CD4-positive, alpha-beta memory T cell (primary cell): Measurements from ENCODE around the gene PNKD. TPM values are rescaled to one million over a fixed set of nuclear protein-coding genes. Genes with fewer than 3 reads are reported as not detected.

ENCODE experiments used
- CTCF ChIA-PET: fragments of 350-600 bp; sonication (Branson Sonifier 250); formaldehyde crosslinking; loops from one replicate; lab custom pipeline; 2021; ENCODE audit warnings: inconsistent platforms; ENCODE audit not compliant: partially characterized antibody; lab: Charles Lee
- POLR2A ChIA-PET: fragments of 350-600 bp; sonication (Branson Sonifier 250); formaldehyde crosslinking; loops from one replicate; lab custom pipeline; 2021; ENCODE audit not compliant: partially characterized antibody; lab: Charles Lee
- DNase-seq, 5 donors: peaks; one replicate each; pipeline versions ENCODE4 v3.0.0 to v3.0.0-alpha.2; 2020 to 2022; ENCODE audit warnings: mixed read lengths in 1 of 5
- H3K27ac ChIP-seq: one replicate; pipeline ENCODE4 v1.7.0; 2013; ENCODE audit warnings: low read depth, low read length
- H3K27me3 ChIP-seq: 2 replicates; pipeline ENCODE4 v1.7.0; 2013; ENCODE audit warnings: mild to moderate bottlenecking, low read length, moderate library complexity; ENCODE audit not compliant: insufficient read depth
- H3K36me3 ChIP-seq: 2 replicates; pipeline ENCODE4 v1.7.0; 2013; ENCODE audit warnings: mild to moderate bottlenecking, low read length, moderate library complexity; ENCODE audit not compliant: insufficient read depth
- H3K4me1 ChIP-seq: 2 replicates; pipeline ENCODE4 v1.7.0; 2013; ENCODE audit warnings: mild to moderate bottlenecking, low read length, moderate library complexity; ENCODE audit not compliant: insufficient read depth
- H3K4me3 ChIP-seq, 2 donors: one replicate each; pipeline ENCODE4 v1.7.0; 2013; ENCODE audit warnings: low read length in 2 of 2, mild to moderate bottlenecking in 1 of 2
- H3K9me3 ChIP-seq, 2 donors: one replicate each; pipeline ENCODE4 v1.7.0; 2013; ENCODE audit warnings: low read length in 2 of 2, control low read depth in 1 of 2; ENCODE audit not compliant: control insufficient read depth in 1 of 2
- H3K27ac Mint-ChIP-seq, 7 donors: one replicate each; pipeline ENCODE4 v1.8.0; 2020 to 2021; ENCODE audit warnings: mixed read lengths in 7 of 7, mild to moderate bottlenecking in 6 of 7, inconsistent platforms in 3 of 7, moderate library complexity in 3 of 7
- H3K27me3 Mint-ChIP-seq, 2 donors: one replicate each; pipeline ENCODE4 v1.8.0; 2020 to 2021; ENCODE audit warnings: mixed read lengths in 2 of 2
- H3K36me3 Mint-ChIP-seq, 2 donors: one replicate each; pipeline ENCODE4 v1.8.0; 2020 to 2021; ENCODE audit warnings: mixed read lengths in 2 of 2, inconsistent platforms in 1 of 2, mild to moderate bottlenecking in 1 of 2
- H3K4me1 Mint-ChIP-seq, 4 donors: one replicate each; pipeline ENCODE4 v1.8.0; 2020 to 2021; ENCODE audit warnings: mixed read lengths in 4 of 4, mild to moderate bottlenecking in 1 of 4
- H3K4me3 Mint-ChIP-seq, 8 donors: one replicate each; pipeline ENCODE4 v1.8.0; 2020 to 2021; ENCODE audit warnings: mixed read lengths in 8 of 8, mild to moderate bottlenecking in 7 of 8, moderate library complexity in 6 of 8, inconsistent platforms in 3 of 8
- H3K9me3 Mint-ChIP-seq, 8 donors: one replicate each; pipeline ENCODE4 v1.8.0; 2020 to 2021; ENCODE audit warnings: mixed read lengths in 8 of 8, mild to moderate bottlenecking in 5 of 8, inconsistent platforms in 3 of 8, moderate library complexity in 1 of 8
- intact Hi-C: fragments of 100-400 bp; cut with micrococcal nuclease; formaldehyde crosslinking; loops from one replicate; pipeline ENCODE4 v1.15.1; 2023
- polyA plus RNA-seq, 2 donors: library from polyadenylated mRNA; unstranded; fragments of 300-500 nt; fragmentation: Illumina TruSeq; gene quantifications; one replicate each; pipeline ENCODE4 v1.2.3, GENCODE V29; 2021
- total RNA-seq, 2 experiments: library from RNA; stranded (reverse); gene quantifications; one replicate each; pipeline ENCODE4 v1.2.3, GENCODE V29; 2021

The PNKD gene
- total and polyA plus RNA-seq, 4 experiments from 2014 or later = 31.1 to 101 (median 59.0) TPM

DNA sequence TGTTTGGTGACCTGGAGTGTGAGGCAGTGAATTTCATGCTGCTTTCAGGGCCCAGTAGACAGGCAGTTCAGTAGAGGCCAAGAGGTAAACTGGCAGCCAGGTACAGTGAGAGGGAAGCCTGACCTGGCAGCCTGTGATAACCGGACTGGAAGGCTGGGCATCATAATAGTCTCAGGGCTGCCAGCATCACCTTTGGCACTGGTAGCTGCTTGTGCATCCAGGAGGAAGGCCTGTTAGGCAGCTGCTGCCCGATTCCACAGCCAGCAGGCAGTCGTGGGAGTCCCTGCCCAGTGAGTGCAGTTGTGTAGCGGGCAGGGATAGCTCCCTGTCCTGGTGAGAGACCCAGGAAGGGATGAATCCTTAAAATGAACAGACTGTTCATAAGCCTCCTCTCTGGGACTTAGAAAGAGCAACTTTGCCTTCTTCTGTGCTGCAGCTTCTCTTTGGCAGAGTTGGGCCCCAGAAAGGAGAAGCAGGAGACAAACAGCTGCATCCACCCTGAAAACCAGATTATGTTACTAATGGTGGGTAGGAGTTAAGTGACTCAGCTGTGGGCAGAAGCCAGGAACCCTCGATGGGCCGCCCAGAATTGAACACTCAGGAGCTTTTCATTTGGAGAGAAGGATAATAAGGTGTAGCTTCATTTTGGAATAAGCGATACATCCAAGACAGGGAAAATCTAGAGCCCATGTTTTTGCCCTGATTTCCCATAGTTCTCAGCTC lies 17.6 kb upstream of the PNKD start:
- Mint-ChIP-seq H3K27me3 (no peaks in the 10 kb centered on the region), H3K9me3 (no peaks in the 10 kb centered on the region), H3K4me1 (peaks cover 9 to 22% (median 13%) of the 10 kb centered on the region in 4 donors), H3K36me3 (peaks cover 60 to 88% of the 10 kb centered on the region in 2 donors), H3K27ac (peak overlapping the region in 6 of 7 donors; percentile 17 to 53 (median 34)), H3K4me3 (no peak overlapping the region)
- H3K36me3 ChIP-seq = peaks cover 82% of the 10 kb centered on the region
- no peak for DNase-seq
- ChIA-PET CTCF (interaction anchor here (1.0 to 10.5 kb wide), 9 partner anchors 9 to 85 kb away, joined by 3 to 157 read pairs (median 5); partner anchors contain the start of genes AAMP, CXCR1 and PNKD), POLR2A (interaction anchor here (0.9 to 1.9 kb wide), 4 partner anchors 21 to 34 kb away, joined by 3 to 6 read pairs (median 4); no protein-coding TSS in a partner anchor)
- H3K9me3 ChIP-seq = no peaks in the 10 kb centered on the region
- H3K27ac ChIP-seq = no peak overlapping the region
- peaks cover 9% of the 10 kb centered on the region for H3K4me1 ChIP-seq
- intact Hi-C loops = no loop called here
- H3K27me3 ChIP-seq = no peaks in the 10 kb centered on the region
- no peak overlapping the region for H3K4me3 ChIP-seq

DNA sequence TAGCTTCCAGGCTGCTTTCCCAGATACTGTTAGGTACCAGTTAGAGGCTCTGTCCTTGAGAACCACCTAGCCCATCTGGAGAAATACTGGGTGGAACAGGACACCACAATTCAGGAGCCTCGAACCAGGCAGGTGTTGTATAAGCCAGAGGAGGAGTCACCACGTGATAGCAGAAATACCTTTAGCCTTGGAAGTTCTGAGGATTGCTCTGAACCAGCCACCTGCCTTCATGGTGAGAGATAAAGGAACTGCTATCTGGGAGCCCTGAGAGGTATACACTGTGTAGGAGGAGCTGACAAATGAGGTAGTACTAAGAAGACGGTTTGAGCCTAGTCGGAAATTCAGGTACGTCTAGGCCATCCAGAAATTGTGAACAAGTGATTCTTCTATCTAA lies 17.1 kb upstream of the PNKD start:
- peaks cover 11 to 25% (median 13%) of the 10 kb centered on the region in 4 donors for H3K4me1 Mint-ChIP-seq
- H3K27me3 Mint-ChIP-seq = no peaks in the 10 kb centered on the region
- POLR2A ChIA-PET = interaction anchor here (0.9 to 1.9 kb wide), 3 partner anchors 22 to 35 kb away, joined by 3 to 6 read pairs (median 4); no protein-coding TSS in a partner anchor
- H3K36me3 Mint-ChIP-seq = peaks cover 56 to 84% of the 10 kb centered on the region in 2 donors
- no peak overlapping the region for H3K4me3 ChIP-seq
- no peaks in the 10 kb centered on the region for H3K9me3 Mint-ChIP-seq
- no peaks in the 10 kb centered on the region for H3K9me3 ChIP-seq
- peak overlapping the region in 5 of 7 donors; percentile 17 to 53 (median 48) for H3K27ac Mint-ChIP-seq
- CTCF ChIA-PET = interaction anchor here (1.0 to 10.5 kb wide), 9 partner anchors 8 to 86 kb away, joined by 3 to 157 read pairs (median 5); partner anchors contain the start of genes AAMP, CXCR1 and PNKD
- peaks cover 10% of the 10 kb centered on the region for H3K4me1 ChIP-seq
- H3K4me3 Mint-ChIP-seq = no peak overlapping the region
- H3K27ac ChIP-seq = no peak overlapping the region
- no peak for DNase-seq
- H3K36me3 ChIP-seq = peaks cover 76% of the 10 kb centered on the region
- no peaks in the 10 kb centered on the region for H3K27me3 ChIP-seq
- intact Hi-C loops = no loop called here

DNA sequence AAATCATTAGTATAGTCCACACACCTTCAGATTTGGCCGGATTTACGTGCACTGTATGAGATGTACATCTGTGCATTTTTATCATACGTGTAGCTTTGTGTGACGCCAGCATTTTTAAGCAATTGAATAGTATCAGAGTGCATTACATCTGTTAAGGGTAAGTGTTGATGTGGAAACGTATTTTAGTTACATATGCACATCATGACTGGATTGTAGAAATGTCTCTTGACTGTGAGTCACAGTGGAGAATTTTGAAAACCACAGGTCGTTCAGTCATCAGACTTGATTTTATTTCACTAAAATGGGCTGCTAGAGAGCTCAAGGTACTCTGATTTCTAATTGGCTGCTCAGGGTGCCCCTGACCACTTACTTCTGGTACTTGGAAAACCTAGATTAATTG lies 14.9 kb upstream of the PNKD start:
- peaks cover 40 to 64% of the 10 kb centered on the region in 2 donors for H3K36me3 Mint-ChIP-seq
- H3K27me3 ChIP-seq = no peaks in the 10 kb centered on the region
- H3K27ac ChIP-seq = no peak overlapping the region
- H3K4me3 ChIP-seq = no peak overlapping the region
- H3K4me3 Mint-ChIP-seq = peak overlapping the region in 1 of 8 donors; percentile 16
- no peaks in the 10 kb centered on the region for H3K9me3 ChIP-seq
- peaks cover 10% of the 10 kb centered on the region for H3K4me1 ChIP-seq
- ChIA-PET POLR2A (interaction anchor here (1.0 to 2.0 kb wide), 2 partner anchors 26 to 70 kb away, joined by 3 to 9 read pairs; no protein-coding TSS in a partner anchor), CTCF (interaction anchor here (0.7 to 10.5 kb wide), 7 partner anchors 12 to 71 kb away, joined by 3 to 157 read pairs (median 11); partner anchors contain the start of genes AAMP and PNKD)
- H3K27me3 Mint-ChIP-seq = no peaks in the 10 kb centered on the region
- H3K36me3 ChIP-seq = peaks cover 55% of the 10 kb centered on the region
- intact Hi-C loops = no loop called here
- peak overlapping the region in 2 of 7 donors; percentile 25 to 88 for H3K27ac Mint-ChIP-seq
- peaks cover 7 to 18% (median 14%) of the 10 kb centered on the region in 4 donors for H3K4me1 Mint-ChIP-seq
- H3K9me3 Mint-ChIP-seq = no peaks in the 10 kb centered on the region
- DNase-seq = no peak

DNA sequence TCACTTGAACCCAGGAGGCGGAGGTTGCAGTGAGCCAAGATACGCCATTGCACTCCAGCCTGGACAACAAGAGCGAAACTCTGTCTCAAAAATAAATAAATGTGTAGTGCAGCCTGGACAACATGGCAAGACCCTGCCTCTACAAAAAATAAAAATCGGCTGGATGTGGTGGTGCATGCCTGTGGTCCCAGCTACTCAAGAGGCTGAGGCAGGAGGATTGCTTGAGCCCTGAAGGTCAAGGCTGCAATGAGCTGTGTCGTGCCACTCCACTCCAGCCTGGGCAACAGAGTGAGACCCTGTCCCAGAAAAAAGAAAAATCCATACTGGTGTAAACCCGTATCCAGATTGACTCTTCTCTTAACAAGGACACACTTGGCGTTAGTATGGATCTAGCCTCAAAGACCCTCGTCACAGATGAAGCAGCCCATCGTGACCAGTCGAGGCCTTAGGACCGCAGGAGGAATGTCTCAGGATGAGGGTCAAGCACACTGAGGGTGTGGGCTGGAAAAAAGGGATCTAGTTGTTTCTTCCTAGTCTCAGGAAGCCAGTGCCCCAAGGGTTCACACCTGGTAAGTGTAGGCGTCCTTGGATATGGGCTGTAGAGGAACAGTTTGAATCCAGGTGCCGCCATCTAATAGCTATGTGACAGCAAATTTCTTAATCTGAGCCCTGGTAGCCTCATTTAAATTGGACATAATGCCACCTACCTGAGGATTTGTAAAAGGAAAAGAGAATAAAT lies 13.5 kb upstream of the PNKD start:
- H3K27me3 Mint-ChIP-seq = no peaks in the 10 kb centered on the region
- no peak for DNase-seq
- intact Hi-C loops = loop anchor here (1.0 kb wide), 3 partner anchors 38 to 87 kb away; no protein-coding TSS in a partner anchor
- Histone ChIP-seq H3K9me3 (no peaks in the 10 kb centered on the region), H3K27me3 (no peaks in the 10 kb centered on the region), H3K36me3 (peaks cover 42% of the 10 kb centered on the region), H3K27ac (peak overlapping the region; percentile 58), H3K4me3 (no peak overlapping the region), H3K4me1 (peaks cover 10% of the 10 kb centered on the region)
- peak overlapping the region in 1 of 8 donors; percentile 83 for H3K4me3 Mint-ChIP-seq
- peaks cover 30 to 52% of the 10 kb centered on the region in 2 donors for H3K36me3 Mint-ChIP-seq
- CTCF ChIA-PET = interaction anchor here (0.7 to 10.5 kb wide), 18 partner anchors 10 to 89 kb away, joined by 3 to 157 read pairs (median 5); partner anchors contain the start of genes AAMP, CXCR1 and PNKD
- POLR2A ChIA-PET = interaction anchor here (0.9 to 3.3 kb wide), 9 partner anchors 11 to 48 kb away, joined by 3 to 21 read pairs (median 7); partner anchors contain the start of genes AAMP, ARPC2 and PNKD
- no peaks in the 10 kb centered on the region for H3K9me3 Mint-ChIP-seq
- H3K27ac Mint-ChIP-seq = peak overlapping the region; percentile 66 to 96 (median 88)
- peaks cover 7 to 18% (median 13%) of the 10 kb centered on the region in 4 donors for H3K4me1 Mint-ChIP-seq

DNA sequence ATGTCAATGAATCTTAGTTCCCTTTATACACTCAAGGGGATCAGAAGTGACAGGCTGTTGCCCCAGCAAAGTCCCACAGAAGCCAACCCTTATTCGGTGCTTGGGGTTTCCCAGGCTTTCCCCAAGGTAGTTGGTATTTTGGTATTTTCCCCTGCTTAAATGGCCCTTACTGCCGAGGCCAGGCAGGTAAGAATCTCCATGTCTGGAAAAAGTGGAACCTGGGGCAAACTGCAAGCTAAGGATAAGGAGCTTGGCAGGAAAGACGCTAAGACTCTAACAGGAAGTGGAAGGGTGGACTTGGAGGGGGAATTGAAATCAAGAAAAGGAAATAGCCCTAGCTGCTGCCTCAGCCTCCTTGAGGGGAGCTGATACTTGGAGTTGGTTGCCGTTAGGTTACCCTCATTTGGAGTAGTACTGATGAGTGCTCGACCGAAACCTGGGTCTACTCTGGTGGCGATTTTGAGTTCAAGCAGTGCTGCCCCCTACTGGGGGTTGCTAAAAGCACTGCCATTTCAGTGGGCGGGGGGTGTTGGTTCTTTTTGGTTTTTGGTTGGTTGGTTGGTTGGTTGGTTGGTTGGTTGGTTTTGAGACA lies 12.8 kb upstream of the PNKD start:
- Mint-ChIP-seq H3K36me3 (peaks cover 23 to 45% of the 10 kb centered on the region in 2 donors), H3K9me3 (no peaks in the 10 kb centered on the region), H3K27me3 (no peaks in the 10 kb centered on the region), H3K27ac (peak overlapping the region; percentile 64 to 96 (median 88)), H3K4me1 (peaks cover 7 to 18% (median 13%) of the 10 kb centered on the region in 4 donors), H3K4me3 (peak overlapping the region in 7 of 8 donors; percentile 42 to 83 (median 72))
- no peak overlapping the region for H3K4me3 ChIP-seq
- H3K27ac ChIP-seq = peak overlapping the region; percentile 58
- H3K9me3 ChIP-seq = no peaks in the 10 kb centered on the region
- peaks cover 10% of the 10 kb centered on the region for H3K4me1 ChIP-seq
- no peaks in the 10 kb centered on the region for H3K27me3 ChIP-seq
- intact Hi-C loops = loop anchor here (1.0 kb wide), 3 partner anchors 39 to 88 kb away; no protein-coding TSS in a partner anchor
- peaks cover 34% of the 10 kb centered on the region for H3K36me3 ChIP-seq
- POLR2A ChIA-PET = interaction anchor here (0.9 to 3.3 kb wide), 8 partner anchors 11 to 48 kb away, joined by 3 to 21 read pairs (median 6); partner anchors contain the start of genes AAMP, ARPC2 and PNKD
- CTCF ChIA-PET = interaction anchor here (0.7 to 10.5 kb wide), 19 partner anchors 10 to 90 kb away, joined by 3 to 157 read pairs (median 5); partner anchors contain the start of genes AAMP, CXCR1 and PNKD
- peak; percentile 64 to 73 (median 68) for DNase-seq
